Naive thymus-derived CD8-positive, alpha-beta T cell (primary cell): ENCODE data around the gene PAK4. TPM values are rescaled to one million over a fixed set of nuclear protein-coding genes. Genes with fewer than 3 reads are reported as not detected.

Source experiments
- ATAC-seq, 2 donors: fragments of 150-1000 bp; cut with Tn5 transposase in 1 of 2; sonication (Bioruptor Pico), chemical (Tn5 transposase) in 1 of 2; 1 replicate in 1 of 2; 2 replicates in 1 of 2; pipeline ENCODE4 v1.10.0; 2021; ENCODE audit warnings: mild to moderate bottlenecking in 2 of 2, moderate library complexity in 2 of 2
- POLR2A ChIA-PET: fragments of 350-600 bp; sonication (Branson Sonifier 250); formaldehyde crosslinking; loops from one replicate; lab custom pipeline; 2021; ENCODE audit warnings: antibody characterized with exemption; lab: Charles Lee
- DNase-seq, 10 donors: peaks; one replicate each; pipeline versions ENCODE4 v3.0.0 to v3.0.0-alpha.2; 2020 to 2022
- H3K27ac Mint-ChIP-seq, 10 donors: one replicate each; pipeline ENCODE4 v1.8.0; 2020 to 2022; ENCODE audit warnings: mild to moderate bottlenecking in 10 of 10, mixed read lengths in 10 of 10, moderate library complexity in 4 of 10, inconsistent platforms in 1 of 10
- H3K27me3 Mint-ChIP-seq, 5 donors: one replicate each; pipeline ENCODE4 v1.8.0; 2021 to 2022; ENCODE audit warnings: mixed read lengths in 5 of 5
- H3K36me3 Mint-ChIP-seq, 3 donors: one replicate each; pipeline ENCODE4 v1.8.0; 2020 to 2022; ENCODE audit warnings: mixed read lengths in 3 of 3, mild to moderate bottlenecking in 2 of 3, inconsistent platforms in 1 of 3
- H3K4me1 Mint-ChIP-seq, 4 donors: one replicate each; pipeline ENCODE4 v1.8.0; 2021 to 2022; ENCODE audit warnings: mixed read lengths in 4 of 4
- H3K4me3 Mint-ChIP-seq, 10 donors: one replicate each; pipeline ENCODE4 v1.8.0; 2020 to 2022; ENCODE audit warnings: mild to moderate bottlenecking in 10 of 10, mixed read lengths in 10 of 10, moderate library complexity in 6 of 10, inconsistent platforms in 1 of 10
- H3K9me3 Mint-ChIP-seq, 9 donors: one replicate each; pipeline ENCODE4 v1.8.0; 2020 to 2022; ENCODE audit warnings: mixed read lengths in 9 of 9, mild to moderate bottlenecking in 3 of 9, inconsistent platforms in 1 of 9, moderate library complexity in 1 of 9
- polyA plus RNA-seq, 3 donors: library from polyadenylated mRNA; unstranded; fragments of 300-500 nt; fragmentation: Illumina TruSeq; gene quantifications; one replicate each; pipeline ENCODE4 v1.2.3, GENCODE V29; 2021
- total RNA-seq, 8 experiments: library from RNA in 2 of 8; stranded (reverse) in 2 of 8; gene quantifications; one replicate each; pipeline ENCODE4 v1.2.3 and lab custom pipeline; 2021 to 2026

Gene PAK4
- total and polyA plus RNA-seq, 5 experiments from 2014 or later: 1.3 to 16.8 (median 1.4) TPM

GRCh38 chr19:39145180-39145953 is 19.8 kb downstream of the PAK4 start:
- Mint-ChIP-seq H3K27ac (peak overlapping the region in 2 of 10 donors; percentile 13 to 46), H3K27me3 (no peaks in the 10 kb centered on the region), H3K36me3 (peaks cover 0 to 3% (median 0%) of the 10 kb centered on the region in 3 donors), H3K9me3 (peaks cover 0 to 2% (median 0%) of the 10 kb centered on the region in 9 donors), H3K4me3 (no peak overlapping the region), H3K4me1 (peaks cover 17 to 52% (median 32%) of the 10 kb centered on the region in 4 donors)
- ATAC-seq (no peak), DNase-seq (no peak)
- POLR2A ChIA-PET: interaction anchor here (1.5 kb wide), 1 partner anchor 14 kb away, joined by 3 read pairs; no protein-coding TSS in a partner anchor

- Mint-ChIP-seq H3K9me3 (peaks cover 0 to 2% (median 0%) of the 10 kb centered on the region in 9 donors), H3K4me1 (peaks cover 17 to 58% (median 36%) of the 10 kb centered on the region in 4 donors), H3K27me3 (no peaks in the 10 kb centered on the region), H3K4me3 (no peak overlapping the region), H3K27ac (peak overlapping the region in 2 of 10 donors; percentile 39 to 46), H3K36me3 (peaks cover 0 to 3% (median 0%) of the 10 kb centered on the region in 3 donors)
- POLR2A ChIA-PET: interaction anchor here (1.5 kb wide), 1 partner anchor 13 kb away, joined by 3 read pairs; no protein-coding TSS in a partner anchor
- ATAC-seq (no peak), DNase-seq (no peak)
These were observed 20.5 kb downstream of the PAK4 start for GRCh38 chr19:39146091-39146490.

GRCh38 chr19:39146686-39147450 is 21.3 kb downstream of the PAK4 start:
- POLR2A ChIA-PET: interaction anchor here (0.5 to 1.5 kb wide), 2 partner anchors 13 to 80 kb away, joined by 3 to 4 read pairs; no protein-coding TSS in a partner anchor
- no peak for ATAC-seq
- no peak for DNase-seq
- Mint-ChIP-seq H3K27ac (peak overlapping the region in 3 of 10 donors; percentile 35 to 67 (median 46)), H3K4me3 (no peak overlapping the region), H3K36me3 (peaks cover 0 to 3% (median 0%) of the 10 kb centered on the region in 3 donors), H3K4me1 (peaks cover 16 to 56% (median 35%) of the 10 kb centered on the region in 4 donors), H3K27me3 (no peaks in the 10 kb centered on the region), H3K9me3 (peaks cover 0 to 2% (median 0%) of the 10 kb centered on the region in 9 donors)

DNA sequence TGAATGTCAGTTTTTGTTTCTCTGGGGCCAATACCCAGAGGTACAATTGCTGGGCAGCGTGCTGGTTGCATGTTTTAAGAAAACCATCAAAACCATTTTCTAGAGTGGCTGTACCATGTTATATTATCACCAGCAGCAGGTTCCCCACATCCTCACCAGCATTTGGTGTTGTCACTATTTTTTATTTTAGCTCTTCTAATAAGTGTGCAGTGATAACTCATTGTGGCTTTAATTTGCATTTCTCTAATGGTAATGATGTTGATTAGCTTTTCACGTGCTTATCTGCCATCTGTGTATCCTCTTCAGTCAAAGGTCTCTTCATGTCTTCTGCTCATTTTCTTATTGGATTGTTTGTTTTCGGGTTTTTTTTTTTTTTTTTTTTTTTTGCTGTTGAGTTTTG is 21.9 kb downstream of the PAK4 start:
- Mint-ChIP-seq H3K4me3 (no peak overlapping the region), H3K36me3 (peaks cover 0 to 3% (median 0%) of the 10 kb centered on the region in 3 donors), H3K27me3 (no peaks in the 10 kb centered on the region), H3K27ac (no peak overlapping the region), H3K4me1 (peaks cover 16 to 53% (median 38%) of the 10 kb centered on the region in 4 donors), H3K9me3 (peaks cover 0 to 2% (median 0%) of the 10 kb centered on the region in 9 donors)
- DNase-seq (no peak), ATAC-seq (no peak)
- POLR2A ChIA-PET: interaction anchor here (0.5 kb wide), 1 partner anchor 80 kb away, joined by 4 read pairs; no protein-coding TSS in a partner anchor

DNA sequence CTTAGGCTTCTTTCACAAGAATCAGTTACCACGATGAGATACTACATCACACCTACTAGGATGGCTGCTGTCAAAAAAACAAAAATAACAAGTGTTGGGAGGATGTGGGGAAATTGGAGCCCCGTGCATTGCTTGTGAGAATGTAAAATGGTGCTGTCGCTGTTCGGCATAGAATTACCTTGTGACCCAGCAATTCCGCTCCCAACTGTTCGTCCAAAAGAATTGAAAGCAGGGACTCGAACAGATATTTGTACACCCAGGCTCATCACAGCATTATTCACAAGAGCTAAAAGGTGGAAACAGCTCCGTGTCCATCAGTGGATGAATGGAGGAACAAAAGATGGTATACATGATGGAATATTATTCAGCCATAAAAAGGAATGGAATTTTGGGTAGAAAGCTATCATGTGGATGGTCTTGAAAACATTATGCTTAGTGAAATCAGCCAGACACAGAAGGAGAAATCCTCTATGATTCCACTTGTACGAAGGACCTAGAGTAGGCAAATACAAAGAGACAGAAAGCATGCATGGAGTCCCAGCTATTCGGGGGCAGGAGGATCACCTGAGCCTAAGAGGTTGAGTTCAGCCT is 23.4 kb downstream of the PAK4 start:
- Mint-ChIP-seq H3K4me3 (no peak overlapping the region), H3K36me3 (peaks cover 0 to 3% (median 0%) of the 10 kb centered on the region in 3 donors), H3K9me3 (peaks cover 0 to 2% (median 0%) of the 10 kb centered on the region in 9 donors), H3K27me3 (no peaks in the 10 kb centered on the region), H3K27ac (no peak overlapping the region), H3K4me1 (peaks cover 20 to 47% (median 38%) of the 10 kb centered on the region in 4 donors)
- POLR2A ChIA-PET: no interaction called here
- ATAC-seq: no peak
- DNase-seq: no peak

GRCh38 chr19:39150235-39150634 is 24.6 kb downstream of the PAK4 start:
- Mint-ChIP-seq H3K9me3 (peaks cover 0 to 2% (median 0%) of the 10 kb centered on the region in 9 donors), H3K27ac (no peak overlapping the region)

DNA sequence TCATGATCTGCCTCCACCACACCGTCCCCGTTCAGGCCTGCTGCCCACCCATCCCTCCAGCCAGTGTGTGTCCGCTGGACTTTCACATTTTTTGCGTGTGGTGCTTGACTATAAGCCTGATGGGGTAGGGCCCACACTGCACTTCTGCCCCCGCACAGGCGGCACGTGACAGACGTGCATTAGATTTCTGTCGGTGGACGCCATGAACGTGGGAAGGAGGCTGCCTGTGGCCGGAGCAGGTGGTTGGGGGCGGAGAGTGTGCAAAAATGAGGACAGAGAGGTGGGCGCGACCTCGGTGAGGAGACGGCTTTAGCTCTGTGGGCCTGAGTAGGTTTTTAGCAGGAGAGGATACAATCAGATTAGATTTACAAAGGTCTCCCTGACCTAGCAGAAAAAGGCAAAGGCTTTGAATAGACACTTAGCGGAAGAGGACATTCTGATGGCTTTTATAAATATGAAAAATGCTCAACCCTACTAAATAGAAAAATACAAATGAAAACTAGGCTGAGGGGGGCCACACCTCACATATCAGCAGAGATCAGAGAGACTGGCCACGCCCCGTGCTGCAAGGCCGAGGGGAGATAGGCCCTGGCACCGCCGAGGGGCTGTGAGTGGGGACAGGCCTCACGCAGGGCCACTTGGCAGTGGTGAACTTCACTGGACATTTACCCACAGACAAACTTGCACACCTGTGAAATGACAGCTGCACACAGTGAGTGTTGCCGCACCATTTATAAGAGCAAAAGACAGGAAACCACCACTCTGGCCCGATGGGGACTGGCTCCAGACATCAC is 25.4 kb downstream of the PAK4 start:
- no peak overlapping the region for H3K4me3 Mint-ChIP-seq
- POLR2A ChIA-PET: no interaction called here
- no peaks in the 10 kb centered on the region for H3K27me3 Mint-ChIP-seq
- peaks cover 0 to 3% (median 0%) of the 10 kb centered on the region in 3 donors for H3K36me3 Mint-ChIP-seq
- H3K9me3 Mint-ChIP-seq: peaks cover 0 to 2% (median 0%) of the 10 kb centered on the region in 9 donors
- ATAC-seq: no peak
- no peak for DNase-seq
- peaks cover 13 to 39% (median 35%) of the 10 kb centered on the region in 4 donors for H3K4me1 Mint-ChIP-seq
- no peak overlapping the region for H3K27ac Mint-ChIP-seq

More at GRCh38 chr19:39150235-39150634, 24.6 kb downstream of the PAK4 start:
- Mint-ChIP-seq H3K4me3 (no peak overlapping the region), H3K4me1 (peaks cover 13 to 38% (median 32%) of the 10 kb centered on the region in 4 donors), H3K27me3 (no peaks in the 10 kb centered on the region), H3K36me3 (peaks cover 0 to 3% (median 0%) of the 10 kb centered on the region in 3 donors)
- POLR2A ChIA-PET: no interaction called here
- ATAC-seq: no peak
- DNase-seq: no peak

DNA sequence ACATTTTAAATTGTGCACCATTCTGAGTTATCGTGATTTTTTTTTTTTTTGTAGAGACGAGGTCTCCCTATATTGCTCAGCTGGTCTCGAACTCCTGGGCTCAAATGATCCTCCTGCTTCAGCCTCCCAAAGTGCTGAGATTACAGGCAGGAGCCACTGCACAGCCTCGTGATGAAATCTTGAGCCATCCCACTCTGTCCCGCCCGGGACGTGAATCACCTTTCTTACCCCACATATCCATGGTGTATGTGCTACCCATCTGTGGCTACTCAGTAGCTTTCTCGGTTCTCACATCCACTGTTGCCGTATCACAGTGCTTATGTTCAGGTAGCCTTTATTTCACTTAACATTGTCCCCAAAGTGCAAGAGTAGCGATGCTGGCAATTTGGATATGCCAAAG is 26.5 kb downstream of the PAK4 start:
- POLR2A ChIA-PET: no interaction called here
- H3K4me3 Mint-ChIP-seq: no peak overlapping the region
- peaks cover 0 to 3% (median 0%) of the 10 kb centered on the region in 3 donors for H3K36me3 Mint-ChIP-seq
- H3K9me3 Mint-ChIP-seq: no peaks in the 10 kb centered on the region
- no peak for DNase-seq
- no peak overlapping the region for H3K27ac Mint-ChIP-seq
- H3K4me1 Mint-ChIP-seq: peaks cover 12 to 39% (median 28%) of the 10 kb centered on the region in 4 donors
- no peak for ATAC-seq
- no peaks in the 10 kb centered on the region for H3K27me3 Mint-ChIP-seq

DNA sequence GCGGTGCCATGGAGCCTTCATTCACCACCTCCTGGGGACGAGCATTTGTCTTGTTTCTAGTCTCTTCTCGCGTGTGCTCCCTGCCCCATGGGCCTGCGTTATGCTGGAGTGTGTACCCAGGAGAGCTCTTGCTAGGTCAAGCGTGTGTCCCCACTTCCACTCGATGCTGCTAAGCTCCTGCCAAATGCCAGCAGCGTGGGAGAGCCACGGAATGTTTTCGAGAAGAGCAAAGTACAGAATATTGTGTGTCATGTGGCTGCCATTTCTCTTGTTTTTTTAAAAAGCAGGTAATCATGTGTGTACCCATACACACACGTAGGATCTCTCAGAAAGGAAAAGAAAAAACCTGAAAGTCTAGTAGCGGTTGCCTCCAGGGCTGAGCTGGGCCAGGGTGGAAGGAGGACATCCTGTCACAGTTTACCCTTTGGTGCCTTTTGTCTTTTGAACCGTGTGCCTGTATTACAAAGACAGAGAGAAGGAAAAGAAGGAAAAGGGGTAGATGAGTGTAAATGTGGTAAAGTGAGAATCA is 28.6 kb downstream of the PAK4 start:
- Mint-ChIP-seq H3K36me3 (no peaks in the 10 kb centered on the region), H3K9me3 (no peaks in the 10 kb centered on the region), H3K4me1 (peaks cover 20 to 39% (median 37%) of the 10 kb centered on the region in 4 donors), H3K27me3 (no peaks in the 10 kb centered on the region), H3K27ac (peak overlapping the region in 5 of 10 donors; percentile 44 to 87 (median 80)), H3K4me3 (no peak overlapping the region)
- DNase-seq: no peak
- ATAC-seq: no peak
- POLR2A ChIA-PET: no interaction called here

DNA sequence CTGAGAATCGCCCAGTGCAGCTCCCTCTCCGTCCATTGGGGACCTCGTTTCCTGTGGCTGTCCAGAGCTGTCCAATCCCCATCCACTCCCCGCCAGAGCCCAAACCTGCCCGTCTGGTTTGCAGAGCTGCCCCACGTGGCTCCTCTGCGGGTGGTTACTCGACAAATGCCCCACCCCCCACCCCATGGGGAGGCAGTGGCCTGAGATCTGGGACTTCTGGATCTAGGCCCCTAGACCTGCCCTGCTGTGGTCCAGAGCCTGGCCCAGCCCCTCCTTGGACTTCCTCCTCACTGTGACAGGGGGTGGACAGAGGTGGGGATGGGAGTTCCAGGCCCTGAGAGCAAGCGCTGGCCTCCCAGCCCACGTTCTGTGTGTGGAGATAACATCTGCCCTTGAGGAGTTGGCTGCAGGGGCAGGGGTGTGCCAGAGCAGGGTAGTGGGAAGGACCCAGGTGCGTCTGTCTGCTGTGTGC is 29.1 kb downstream of the PAK4 start:
- no peaks in the 10 kb centered on the region for H3K36me3 Mint-ChIP-seq
- POLR2A ChIA-PET: no interaction called here
- DNase-seq: no peak
- H3K27ac Mint-ChIP-seq: peak overlapping the region in 1 of 10 donors; percentile 82
- no peak for ATAC-seq
- H3K4me3 Mint-ChIP-seq: peak overlapping the region in 1 of 10 donors; percentile 20
- H3K9me3 Mint-ChIP-seq: no peaks in the 10 kb centered on the region
- H3K4me1 Mint-ChIP-seq: peaks cover 20 to 39% (median 37%) of the 10 kb centered on the region in 4 donors
- H3K27me3 Mint-ChIP-seq: no peaks in the 10 kb centered on the region

- H3K4me3 Mint-ChIP-seq: no peak overlapping the region
- H3K36me3 Mint-ChIP-seq: no peaks in the 10 kb centered on the region
- peak overlapping the region in 1 of 10 donors; percentile 82 for H3K27ac Mint-ChIP-seq
- ATAC-seq: no peak
- H3K4me1 Mint-ChIP-seq: peaks cover 21 to 41% (median 39%) of the 10 kb centered on the region in 4 donors
- no peak for DNase-seq
- POLR2A ChIA-PET: no interaction called here
- H3K9me3 Mint-ChIP-seq: no peaks in the 10 kb centered on the region
- H3K27me3 Mint-ChIP-seq: no peaks in the 10 kb centered on the region
These were observed 29.6 kb downstream of the PAK4 start for GRCh38 chr19:39155114-39155700.
